SJSA1 (cell line): ENCODE results near the gene PPRC1. TPM values are rescaled to one million over a fixed set of nuclear protein-coding genes. Genes with fewer than 3 reads are reported as not detected.

Source experiments
- total RNA-seq: library from RNA; depleted of rRNA; stranded (reverse); fragments of >200 nt; shearing (Covaris generic); gene quantifications from 2 replicates; pipeline ENCODE4 v1.2.3, GENCODE V29; 2014; rRNA removed

PPRC1 gene
- total RNA-seq, 1 experiment from 2014 or later = 18.2 TPM

Other genes with a start within 250 kb of the PPRC1 start
- 2.7 and 8.2 TPM in 2 replicates for gene ARMH3, start 76.9 kb upstream of the PPRC1 start, total RNA-seq
- gene HPS6, start 67.7 kb upstream of the PPRC1 start, total RNA-seq = 44.0 and 58.6 TPM in 2 replicates
- gene LDB1, start 12.7 kb upstream of the PPRC1 start, total RNA-seq = 22.5 and 29.0 TPM in 2 replicates
- gene NOLC1, start 19.3 kb downstream of the PPRC1 start, total RNA-seq = 60.1 and 60.2 TPM in 2 replicates
- gene ELOVL3, start 93.3 kb downstream of the PPRC1 start, total RNA-seq = not detected in 2 replicates
- gene PITX3, start 108.5 kb downstream of the PPRC1 start, total RNA-seq = not detected in 2 replicates
- gene GBF1, start 112.5 kb downstream of the PPRC1 start, total RNA-seq = 23.3 and 36.3 TPM in 2 replicates